Stomach (tissue), 9 donors: Measurements from ENCODE around the gene ELAVL1. TPM values are rescaled to one million over a fixed set of nuclear protein-coding genes. Genes with fewer than 3 reads are reported as not detected.

Experiments used
- DNase-seq, 2 donors: peaks; one replicate each; pipeline versions ENCODE4 v3.0.0 to v3.0.0-alpha.2; 2013 to 2019
- H3K27ac ChIP-seq, 5 donors: fragments of 200-600 bp in 4 of 5; sonication (generic) in 4 of 5; one replicate each; pipeline ENCODE4 v1.5.1; 2013 to 2019; ENCODE audit warnings: mild to moderate bottlenecking in 1 of 5, moderate library complexity in 1 of 5
- H3K27me3 ChIP-seq, 3 donors: fragments of 200-600 bp; sonication (generic); one replicate each; pipeline ENCODE4 v1.5.1; 2017 to 2019; ENCODE audit warnings: mixed run types in 1 of 3
- H3K36me3 ChIP-seq, 4 donors: fragments of 200-600 bp; sonication (generic); 1 replicate in 3 of 4; 2 replicates in 1 of 4; pipeline ENCODE4 v1.5.1; 2016 to 2019
- H3K4me1 ChIP-seq, 4 donors: fragments of 200-600 bp; sonication (generic); one replicate each; pipeline ENCODE4 v1.5.1; 2016 to 2019
- H3K4me3 ChIP-seq, 4 donors: fragments of 200-600 bp; sonication (generic) in 3 of 4; one replicate each; pipeline ENCODE4 v1.5.1; 2016 to 2019; ENCODE audit warnings: mild to moderate bottlenecking in 1 of 4
- H3K9me3 ChIP-seq, 4 donors: fragments of 200-600 bp; sonication (generic); one replicate each; pipeline ENCODE4 v1.5.1; 2016 to 2019
- CTCF ChIP-seq, 7 experiments: fragments of 450-650 bp in 4 of 7; fragments of 200-600 bp in 3 of 7; sonication (generic) in 3 of 7; IDR thresholded peaks; one replicate each; pipeline ENCODE4 v1.5.1; 2016 to 2019; ENCODE audit warnings: antibody characterized with exemption in 7 of 7, control low read depth in 2 of 7, mild to moderate bottlenecking in 1 of 7
- EP300 ChIP-seq: sonication (generic); formaldehyde crosslinking; IDR thresholded peaks from one replicate; pipeline ENCODE4 v1.6.1; 2017; ENCODE audit warnings: antibody characterized with exemption
- POLR2A ChIP-seq, 4 donors: fragments of 450-650 bp; IDR thresholded peaks; one replicate each; pipeline ENCODE4 v1.6.1; 2016; ENCODE audit warnings: antibody characterized with exemption in 4 of 4, control low read depth in 2 of 4, mild to moderate bottlenecking in 1 of 4, moderate library complexity in 1 of 4
- POLR2AphosphoS5 ChIP-seq, 3 donors: sonication (generic); formaldehyde crosslinking; IDR thresholded peaks; one replicate each; pipeline ENCODE4 v1.6.1; 2016; ENCODE audit warnings: antibody characterized with exemption in 3 of 3
- WGBS, 5 donors: extraction: QIAGEN DNeasy Blood & Tissue Kit in 3 of 5; methylation state at CpG; one replicate each; pipeline versions ENCODE4 v1.1.5 to v1.1.7; 2013 to 2018; 5-methylcytosine and 5-hydroxymethylcytosine counted together
- intact Hi-C: fragments of 100-400 bp; cut with DNase I; formaldehyde crosslinking; loops from one replicate; pipeline ENCODE4 v1.15.1; 2023; ENCODE audit warnings: low total_unique reads
- polyA plus RNA-seq, 3 donors: library from polyadenylated mRNA; stranded (reverse); fragments of 200-250 nt; gene quantifications; one replicate each; pipeline ENCODE4 v1.2.3, GENCODE V29; 2013
- total RNA-seq, 5 donors: library from RNA; depleted of rRNA; stranded (reverse); fragments of >200 nt; gene quantifications; one replicate each; pipeline versions ENCODE4 v1.1.0 to v1.2.3, GENCODE V29; 2014 to 2016
- donor health status: healthy with polysubstance abuse.
- donor health status: Bipolar disorder and iron deficiency.
- donor health status: healthy.

Gene ELAVL1
- total and polyA plus RNA-seq, 8 donors, result 11.2 to 50.2 (median 19.3) TPM

GRCh38 chr19:8021374-8021773, 15.9 kb upstream of the ELAVL1 start:
- Histone ChIP-seq H3K27ac (no peak overlapping the region), H3K36me3 (no peaks in the 10 kb centered on the region), H3K4me3 (no peak overlapping the region), H3K4me1 (no peaks in the 10 kb centered on the region), H3K9me3 (no peaks in the 10 kb centered on the region), H3K27me3 (no peaks in the 10 kb centered on the region)
- no peak for TF ChIP-seq EP300
- TF ChIP-seq POLR2AphosphoS5 (IDR thresholded peaks at IDR 0.05), result no peak
- no peak for TF ChIP-seq POLR2A (IDR thresholded peaks at IDR 0.05)
- no peak for TF ChIP-seq CTCF (IDR thresholded peaks at IDR 0.05)
- intact Hi-C loops, result no loop called here
- no peak for DNase-seq
- 86 to 95% (median 89%) methylated on average over 8 of the region's 8 CpGs for WGBS, 5 donors

GRCh38 chr19:8020681-8021080, 15.2 kb upstream of the ELAVL1 start:
- H3K9me3 ChIP-seq, result no peaks in the 10 kb centered on the region
- H3K36me3 ChIP-seq, result no peaks in the 10 kb centered on the region
- TF ChIP-seq POLR2AphosphoS5 (IDR thresholded peaks at IDR 0.05) (no peak), EP300 (no peak), POLR2A (IDR thresholded peaks at IDR 0.05) (no peak), CTCF (IDR thresholded peaks at IDR 0.05) (no peak)
- intact Hi-C loops, result no loop called here
- H3K27ac ChIP-seq, result no peak overlapping the region
- H3K4me1 ChIP-seq, result no peaks in the 10 kb centered on the region
- no peak for DNase-seq
- 85 to 90% (median 89%) methylated on average over 9 of the region's 9 CpGs for WGBS, 5 donors
- no peaks in the 10 kb centered on the region for H3K27me3 ChIP-seq
- H3K4me3 ChIP-seq, result no peak overlapping the region

GRCh38 chr19:8017808-8018207, 12.4 kb upstream of the ELAVL1 start:
- no peak overlapping the region for H3K4me3 ChIP-seq
- no peaks in the 10 kb centered on the region for H3K4me1 ChIP-seq
- H3K27me3 ChIP-seq, result no peaks in the 10 kb centered on the region
- no peak for TF ChIP-seq POLR2AphosphoS5 (IDR thresholded peaks at IDR 0.05)
- TF ChIP-seq EP300, result no peak
- no peak for TF ChIP-seq CTCF (IDR thresholded peaks at IDR 0.05)
- no peak for TF ChIP-seq POLR2A (IDR thresholded peaks at IDR 0.05)
- intact Hi-C loops, result no loop called here
- DNase-seq, result peak in 1 of 2 donors; percentile 68
- 64 to 78% (median 74%) methylated on average over 14 of the region's 14 CpGs for WGBS, 5 donors
- H3K9me3 ChIP-seq, result no peaks in the 10 kb centered on the region
- no peaks in the 10 kb centered on the region for H3K36me3 ChIP-seq
- no peak overlapping the region for H3K27ac ChIP-seq

DNA sequence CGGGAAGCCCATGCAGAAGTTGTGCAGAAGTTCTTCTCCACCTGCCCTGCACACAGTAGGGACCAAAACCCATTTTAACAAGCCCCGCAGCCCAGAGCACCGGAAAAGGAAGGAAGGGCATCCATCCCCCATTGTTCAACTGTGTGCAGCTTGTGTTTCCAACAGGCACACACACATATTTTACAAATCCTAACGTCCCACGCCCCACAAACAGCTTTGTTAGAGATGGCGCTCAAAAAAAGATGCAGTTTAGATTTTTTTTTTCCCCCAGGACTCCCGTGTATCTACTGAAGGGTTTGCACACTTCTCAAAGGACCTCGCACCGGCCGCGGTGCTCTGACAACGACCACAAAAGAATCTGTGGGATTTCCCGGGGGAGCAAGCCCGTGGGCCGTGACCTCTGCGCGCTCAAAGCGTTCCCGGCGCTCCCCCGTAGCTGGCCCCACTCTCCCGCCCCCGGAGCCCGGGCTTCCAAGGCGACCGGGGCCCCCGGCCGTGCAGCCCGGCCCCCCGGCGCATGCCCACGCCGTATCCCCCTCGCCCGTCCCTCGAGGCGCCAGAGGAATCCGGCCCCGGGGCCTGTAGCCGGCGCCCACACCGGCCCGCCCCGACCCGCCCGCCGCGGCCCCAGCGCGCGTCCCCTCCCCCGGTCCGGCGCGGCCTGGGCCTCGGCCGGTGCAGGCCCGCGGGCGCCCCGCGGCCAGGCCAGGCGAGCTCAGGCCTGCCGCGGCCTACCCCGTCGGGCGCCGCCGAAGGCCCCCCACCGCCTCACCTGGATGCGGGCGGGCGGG, 523 bp downstream of the ELAVL1 start:
- Histone ChIP-seq H3K36me3 (peaks cover 0 to 15% (median 8%) of the 10 kb centered on the region in 4 donors), H3K9me3 (no peaks in the 10 kb centered on the region), H3K27ac (peak overlapping the region; percentile 69 to 95 (median 90)), H3K4me3 (peak overlapping the region; percentile 81 to 94 (median 84)), H3K4me1 (peaks cover 36 to 62% (median 59%) of the 10 kb centered on the region in 4 donors), H3K27me3 (no peaks in the 10 kb centered on the region)
- TF ChIP-seq EP300 (no peak), POLR2AphosphoS5 (IDR thresholded peaks at IDR 0.05) (no peak), CTCF (IDR thresholded peaks at IDR 0.05) (no peak), POLR2A (IDR thresholded peaks at IDR 0.05) (no peak)
- intact Hi-C loops, result loop anchor here (10.0 kb wide), 1 partner anchor 160 kb away; no protein-coding TSS in a partner anchor
- 0 to 1% (median 1%) methylated on average over 7 to 66 of the region's 74 CpGs for WGBS, 5 donors
- peak in 1 of 2 donors; percentile 55 for DNase-seq
